RPMI8226 (cell line): Measurements from ENCODE around the gene RUBCNL.
"Not testable (repeated sequence)": the region's sequence is repeated elsewhere in the genome, so short reads cannot be mapped to it uniquely, and the experiment has no call there.

Experiments
- DNase-seq: peaks from one replicate; pipeline ENCODE4 v3.0.0-alpha.2; 2015

RUBCNL gene, protein sequence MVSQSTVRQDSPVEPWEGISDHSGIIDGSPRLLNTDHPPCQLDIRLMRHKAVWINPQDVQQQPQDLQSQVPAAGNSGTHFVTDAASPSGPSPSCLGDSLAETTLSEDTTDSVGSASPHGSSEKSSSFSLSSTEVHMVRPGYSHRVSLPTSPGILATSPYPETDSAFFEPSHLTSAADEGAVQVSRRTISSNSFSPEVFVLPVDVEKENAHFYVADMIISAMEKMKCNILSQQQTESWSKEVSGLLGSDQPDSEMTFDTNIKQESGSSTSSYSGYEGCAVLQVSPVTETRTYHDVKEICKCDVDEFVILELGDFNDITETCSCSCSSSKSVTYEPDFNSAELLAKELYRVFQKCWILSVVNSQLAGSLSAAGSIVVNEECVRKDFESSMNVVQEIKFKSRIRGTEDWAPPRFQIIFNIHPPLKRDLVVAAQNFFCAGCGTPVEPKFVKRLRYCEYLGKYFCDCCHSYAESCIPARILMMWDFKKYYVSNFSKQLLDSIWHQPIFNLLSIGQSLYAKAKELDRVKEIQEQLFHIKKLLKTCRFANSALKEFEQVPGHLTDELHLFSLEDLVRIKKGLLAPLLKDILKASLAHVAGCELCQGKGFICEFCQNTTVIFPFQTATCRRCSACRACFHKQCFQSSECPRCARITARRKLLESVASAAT

GRCh38 chr13:46387064-46387851 is at the start of gene RUBCNL:
TSS of gene RUBCNL (minus strand) at chr13:46387252. CDS start at chr13:46372475, 14,777 bp downstream.
- DNase-seq, result peak; percentile 70

- DNase-seq, result not testable (repeated sequence)
Observed at GRCh38 chr13:46429558-46429957, 42.5 kb upstream of the RUBCNL start.

DNA sequence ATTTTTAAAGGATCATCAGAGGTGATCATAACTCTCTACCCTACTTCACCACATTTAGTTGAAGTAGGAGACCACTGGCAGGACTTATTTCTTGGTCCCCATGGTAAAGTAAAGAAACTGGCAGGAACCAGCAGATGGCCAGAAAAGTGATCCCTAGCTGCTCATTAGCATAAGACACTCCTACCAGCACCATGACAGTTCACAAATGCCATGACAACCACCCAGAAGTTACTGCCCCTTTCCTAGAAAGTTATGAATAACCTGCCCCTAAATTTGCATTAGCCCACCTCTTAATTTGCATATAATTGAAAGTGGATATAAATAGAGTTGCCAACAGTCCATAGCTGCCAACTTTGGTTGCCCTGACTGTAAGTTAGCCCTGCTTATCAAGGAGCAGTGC is 18.4 kb upstream of the RUBCNL start:
- DNase-seq, result peak; percentile 17

- no peak for DNase-seq
Observed at GRCh38 chr13:46404733-46405100, 17.7 kb upstream of the RUBCNL start.

DNA sequence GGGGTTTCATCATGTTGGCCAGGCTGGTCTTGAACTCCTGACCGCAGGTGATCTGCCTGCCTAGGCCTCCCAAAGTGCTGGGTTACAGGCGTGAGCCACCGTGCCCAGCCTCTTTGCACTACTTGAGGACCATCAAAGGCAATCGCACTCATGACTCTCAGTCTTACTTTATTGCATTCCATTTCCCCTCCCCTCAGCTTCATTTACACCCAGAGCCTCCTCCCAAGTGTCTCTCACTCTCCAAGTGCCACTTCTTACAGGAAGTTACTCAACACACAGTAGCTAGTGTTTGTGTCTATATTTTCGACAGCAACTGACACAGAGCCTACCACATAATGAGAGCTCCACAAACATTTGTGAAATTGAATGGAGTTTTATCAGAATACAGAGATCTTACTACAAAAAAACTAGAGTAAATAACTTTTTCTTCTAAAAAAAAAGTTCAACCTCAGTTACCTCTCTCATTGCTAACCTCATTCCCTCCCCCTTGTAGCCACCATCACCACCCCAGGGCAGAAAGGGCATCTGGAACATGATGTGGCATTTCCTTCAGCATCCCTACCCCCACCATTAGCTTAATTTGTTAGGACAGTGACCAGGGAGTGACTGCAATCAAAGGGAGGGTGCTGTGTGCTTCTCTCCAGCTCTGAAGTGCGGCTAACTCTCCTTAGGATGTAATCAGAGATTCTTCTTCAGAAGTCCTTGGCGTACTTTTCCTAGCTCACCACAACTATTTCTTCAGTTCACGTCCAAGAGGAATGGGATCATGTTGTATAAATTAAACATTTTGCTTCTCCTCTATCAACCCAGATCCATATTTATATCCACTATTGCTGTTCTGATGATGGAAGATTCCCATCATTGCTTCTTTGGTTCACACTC is 17.0 kb upstream of the RUBCNL start:
- no peak for DNase-seq

GRCh38 chr13:46402178-46402577 is 15.1 kb upstream of the RUBCNL start:
- no peak for DNase-seq

GRCh38 chr13:46401432-46401831 is 14.4 kb upstream of the RUBCNL start:
- DNase-seq, result peak; percentile 13

- DNase-seq, result no peak
Observed at GRCh38 chr13:46396341-46396740, 9.3 kb upstream of the RUBCNL start.

DNA sequence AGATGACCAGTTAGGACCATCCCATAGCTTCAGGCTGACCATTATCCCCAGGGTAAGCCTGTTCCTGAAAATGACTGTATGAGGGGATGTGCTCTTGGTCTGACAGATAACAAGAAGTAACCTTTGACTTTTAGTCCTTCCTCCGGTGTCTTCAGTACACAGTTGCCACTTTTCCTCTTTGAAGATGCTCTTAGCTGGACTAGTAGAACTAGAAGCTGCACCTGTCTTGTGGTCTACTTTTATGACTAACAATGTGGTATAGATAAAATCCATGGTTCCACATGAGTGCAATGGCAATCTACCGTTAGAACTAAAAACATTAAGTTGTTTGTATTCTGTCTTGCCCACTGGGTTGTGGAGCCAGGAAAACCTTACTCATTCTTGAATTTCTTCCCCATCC is 5.9 kb upstream of the RUBCNL start:
- DNase-seq, result no peak

DNA sequence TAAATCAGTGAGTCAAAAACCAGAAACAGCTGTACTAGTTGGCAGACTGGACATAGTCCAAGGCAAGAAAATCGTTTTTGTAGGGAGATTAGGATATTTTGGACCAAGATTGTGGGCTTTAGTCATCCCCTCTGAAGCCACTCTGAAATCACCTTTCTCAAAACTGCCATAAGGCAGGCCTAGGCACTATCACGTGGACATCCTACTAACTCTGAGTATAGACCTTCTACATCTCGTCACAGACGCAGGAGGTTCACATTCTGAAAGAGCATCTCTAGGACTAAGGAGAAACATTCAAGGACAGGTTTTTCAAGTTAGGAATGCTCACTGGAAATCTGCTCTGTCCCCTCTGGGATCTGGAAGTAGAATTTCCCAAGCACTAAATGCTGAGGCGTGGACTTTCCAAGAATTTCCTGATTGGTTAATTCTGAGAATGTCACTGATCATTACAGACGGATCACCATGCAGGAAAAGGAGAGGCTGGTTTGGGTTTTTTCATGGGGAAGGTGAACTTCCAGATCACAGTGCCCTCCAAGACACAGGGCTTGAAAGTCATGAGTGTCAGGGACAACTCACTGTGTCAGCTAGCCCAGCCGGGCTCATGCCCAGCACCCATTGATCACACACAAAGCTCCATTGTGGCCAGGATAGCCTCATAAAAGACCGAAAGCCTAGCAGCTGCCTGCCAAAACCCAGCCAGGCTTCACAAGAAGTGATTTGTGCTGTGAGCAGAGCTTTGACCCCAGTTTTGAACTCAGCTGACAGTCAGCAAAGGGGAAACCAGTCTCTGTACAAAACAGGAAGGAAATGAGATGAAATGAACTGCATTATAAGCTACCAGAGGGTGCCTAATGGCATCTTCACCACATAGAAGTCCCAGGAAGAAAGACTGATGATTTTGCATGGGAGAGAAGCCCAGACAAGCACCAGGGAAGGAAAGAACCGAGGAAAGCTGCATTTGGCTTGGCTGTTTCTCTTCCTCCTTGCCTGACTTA is 2.7 kb upstream of the RUBCNL start:
- DNase-seq, result peak; percentile 85

DNA sequence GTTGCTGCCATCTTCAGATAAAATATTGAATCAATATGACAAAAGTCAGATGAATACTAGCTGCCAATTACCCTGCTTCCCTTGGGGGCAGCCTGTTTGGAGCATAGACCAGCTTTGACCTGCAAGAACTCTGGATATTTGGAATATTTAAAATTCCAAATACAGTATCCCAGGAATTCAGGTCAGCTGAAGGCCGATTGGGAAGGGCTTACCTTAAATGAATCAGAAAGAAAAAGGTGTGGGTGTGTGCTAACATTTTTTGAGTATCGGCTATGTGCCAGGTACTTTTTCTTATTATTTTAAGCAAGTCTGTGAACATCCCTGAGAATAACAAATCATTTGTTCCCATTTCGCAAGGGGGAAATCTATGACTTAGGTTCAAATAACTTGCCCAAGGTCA is 1.8 kb upstream of the RUBCNL start:
- no peak for DNase-seq

GRCh38 chr13:46388308-46388707 is 1.3 kb upstream of the RUBCNL start:
- no peak for DNase-seq

DNA sequence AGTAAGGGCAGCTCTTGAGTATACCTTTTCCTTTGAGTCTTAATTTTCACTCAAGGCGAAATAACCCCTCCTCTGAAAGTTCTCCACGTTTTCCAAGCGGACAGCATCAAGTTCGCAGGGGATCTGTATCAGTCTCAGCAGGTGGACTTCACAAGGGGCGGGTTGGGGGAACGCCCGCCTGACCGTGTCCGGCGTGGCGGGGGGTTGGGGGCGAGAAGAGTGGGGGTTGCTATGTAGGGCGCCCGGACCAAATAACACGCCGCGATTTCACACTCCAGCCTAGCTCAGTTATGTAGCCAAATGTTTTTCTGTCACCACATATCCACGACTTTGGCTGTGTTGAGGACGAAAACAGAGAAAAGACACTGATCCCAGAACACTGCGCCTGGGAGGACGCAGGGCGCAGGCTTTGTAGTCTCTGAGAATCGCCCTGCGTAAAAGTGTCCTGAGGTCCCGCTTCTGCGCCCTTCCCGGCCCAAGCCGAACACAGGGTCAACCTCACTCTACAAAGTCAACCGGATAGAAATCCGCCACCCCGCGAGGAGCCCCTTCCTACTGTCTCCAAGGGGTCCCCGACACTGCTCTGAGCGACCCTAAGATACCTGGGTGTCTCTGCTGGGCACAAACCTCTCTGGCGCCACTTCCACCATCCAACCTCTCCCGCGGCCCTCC is 524 bp downstream of the RUBCNL start:
- peak; percentile 10 for DNase-seq

DNA sequence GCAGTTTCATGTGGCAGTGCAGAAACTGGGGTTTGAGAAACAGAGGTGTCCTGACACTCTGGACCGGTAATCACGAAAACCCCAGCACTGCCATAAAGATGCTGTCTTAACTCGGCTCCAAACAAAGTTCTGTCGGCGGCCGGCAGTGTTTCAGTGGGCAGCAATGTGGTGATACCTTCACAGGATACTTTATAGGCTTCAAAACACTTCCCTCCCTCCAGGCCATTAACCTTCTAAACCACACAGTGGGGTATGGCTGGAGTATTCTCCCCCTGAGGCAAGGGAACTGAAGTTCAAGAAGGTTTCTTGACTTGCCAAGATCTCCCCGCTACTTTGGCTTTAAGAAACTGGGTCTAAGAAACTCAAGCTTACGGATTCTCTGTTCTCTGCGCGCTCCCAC is 1.1 kb downstream of the RUBCNL start:
- peak; percentile 18 for DNase-seq

DNA sequence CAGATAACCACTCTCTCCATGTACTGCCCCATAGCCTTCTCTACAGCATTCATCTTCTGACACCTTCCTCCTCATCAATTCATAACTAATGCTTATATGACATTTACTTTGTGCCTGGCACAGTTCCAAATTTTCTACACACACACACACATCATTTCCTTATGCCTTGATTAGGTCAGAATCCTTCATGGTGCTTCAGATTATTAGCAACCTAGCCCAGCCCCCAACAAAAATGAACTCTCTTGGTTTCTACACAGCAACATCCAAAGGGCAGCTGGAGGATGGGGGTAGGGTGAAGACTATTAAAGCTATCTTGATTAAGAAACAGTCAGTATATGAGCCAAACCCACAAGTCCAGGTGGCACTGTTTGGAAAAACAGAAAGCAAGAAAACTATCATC is 3.7 kb downstream of the RUBCNL start:
- peak; percentile 84 for DNase-seq

- peak; percentile 23 for DNase-seq
Observed at GRCh38 chr13:46382224-46382623, 4.8 kb downstream of the RUBCNL start.

- DNase-seq, result no peak
Observed at GRCh38 chr13:46380242-46380641, 6.8 kb downstream of the RUBCNL start.

- no peak for DNase-seq
Observed at GRCh38 chr13:46379611-46380010, 7.4 kb downstream of the RUBCNL start.

- DNase-seq, result no peak
Observed at GRCh38 chr13:46378411-46378810, 8.6 kb downstream of the RUBCNL start.

- peak; percentile 73 for DNase-seq
Observed at GRCh38 chr13:46377554-46377953, 9.5 kb downstream of the RUBCNL start.

DNA sequence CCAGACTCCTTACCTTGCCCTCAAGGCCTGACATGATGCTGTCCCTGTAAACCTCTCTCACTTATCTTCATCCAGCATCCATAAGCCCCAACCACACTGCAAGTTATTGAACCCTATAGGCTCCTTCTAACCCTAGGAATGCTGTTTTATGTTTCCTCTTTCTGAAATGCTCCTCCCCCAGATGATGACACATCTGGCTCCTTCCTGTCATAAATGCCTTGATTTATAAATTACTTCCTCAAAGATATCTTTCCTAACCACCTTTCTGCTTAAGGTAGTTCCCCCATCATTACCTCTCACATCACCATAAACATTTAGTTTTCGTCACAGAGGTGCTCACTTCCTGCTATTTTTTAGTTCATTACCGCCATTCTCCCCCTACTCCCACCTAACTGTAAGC is 12.3 kb downstream of the RUBCNL start:
- DNase-seq, result no peak
